Kidney capillary endothelial cell (primary cell): ENCODE data around the gene VPS25.
"Not testable (repeated sequence)": the region's sequence is repeated elsewhere in the genome, so short reads cannot be mapped to it uniquely, and the experiment has no call there.

Experiments used
- DNase-seq: peaks from one replicate; pipeline ENCODE4 v3.0.0-alpha.2; 2018; ENCODE audit warnings: low spot score

VPS25 gene

DNA sequence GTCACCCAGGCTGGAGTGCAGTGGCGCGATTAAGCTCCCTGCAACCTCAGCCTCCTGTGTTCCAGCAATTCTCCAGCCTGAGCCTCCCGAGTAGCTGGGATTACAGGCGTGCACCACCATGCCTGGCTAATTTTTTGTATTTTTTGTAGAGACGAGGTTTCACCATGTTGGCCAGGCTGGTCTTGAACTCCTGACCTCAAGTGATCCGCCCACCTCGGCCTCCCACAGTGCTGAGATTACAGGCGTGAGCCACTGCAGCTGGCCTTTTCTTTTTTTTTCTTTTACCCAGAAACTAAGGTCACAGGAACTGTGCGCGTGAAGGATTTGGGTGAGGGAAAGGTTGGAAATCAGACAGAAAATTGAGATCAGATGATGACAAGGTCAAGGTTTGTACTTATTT is 3.3 kb upstream of the VPS25 start:
- DNase-seq: not testable (repeated sequence)

DNA sequence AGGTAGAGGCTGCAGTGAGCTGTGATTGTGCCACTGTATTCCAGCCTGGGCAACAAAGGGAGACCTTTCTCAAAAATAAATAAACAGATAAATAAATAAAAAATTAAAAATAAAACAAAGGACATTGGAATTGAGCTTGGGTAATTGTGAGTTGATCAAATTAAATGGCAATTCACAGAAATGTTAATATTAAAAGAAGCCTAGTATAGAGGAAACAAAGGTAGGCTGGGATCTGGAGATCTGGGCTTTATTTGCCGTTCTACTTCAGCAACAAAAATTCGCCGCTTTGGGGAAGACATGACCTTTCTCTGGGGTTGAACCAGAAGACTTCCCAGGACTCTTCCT is 332 bp upstream of the VPS25 start:
- no peak for DNase-seq

DNA sequence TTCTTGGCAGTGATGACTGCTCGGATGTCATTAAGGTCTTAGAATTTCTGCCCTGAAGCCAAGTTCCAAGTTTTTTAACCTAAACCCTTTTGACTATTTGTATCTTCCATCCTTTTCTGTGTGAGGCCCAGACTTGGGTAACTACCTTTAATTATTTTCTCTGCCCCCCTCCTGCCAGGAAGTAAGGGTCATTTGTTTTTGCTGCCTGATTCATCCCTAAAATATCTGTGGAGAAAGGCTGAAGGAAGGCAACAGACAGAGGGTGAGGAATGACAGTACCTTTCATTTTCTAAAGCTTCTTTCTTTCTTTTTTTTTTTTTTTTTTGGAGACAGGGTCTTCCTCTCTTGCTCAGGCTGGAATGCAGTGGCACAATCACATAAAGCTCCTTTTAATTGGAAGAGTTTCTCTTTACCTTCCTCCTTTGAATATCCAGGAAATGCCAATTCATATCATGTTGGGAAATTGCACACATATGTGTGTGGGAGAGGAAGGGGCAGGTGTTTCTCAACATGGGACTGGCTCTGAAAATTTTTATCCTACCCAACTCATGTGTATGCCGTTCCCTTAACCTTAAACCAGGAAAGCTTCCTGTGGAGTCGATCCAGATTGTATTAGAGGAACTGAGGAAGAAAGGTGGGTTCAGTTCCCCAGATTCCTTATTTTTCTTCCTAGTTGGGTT is 957 bp downstream of the VPS25 start:
- DNase-seq: peak; percentile 52

DNA sequence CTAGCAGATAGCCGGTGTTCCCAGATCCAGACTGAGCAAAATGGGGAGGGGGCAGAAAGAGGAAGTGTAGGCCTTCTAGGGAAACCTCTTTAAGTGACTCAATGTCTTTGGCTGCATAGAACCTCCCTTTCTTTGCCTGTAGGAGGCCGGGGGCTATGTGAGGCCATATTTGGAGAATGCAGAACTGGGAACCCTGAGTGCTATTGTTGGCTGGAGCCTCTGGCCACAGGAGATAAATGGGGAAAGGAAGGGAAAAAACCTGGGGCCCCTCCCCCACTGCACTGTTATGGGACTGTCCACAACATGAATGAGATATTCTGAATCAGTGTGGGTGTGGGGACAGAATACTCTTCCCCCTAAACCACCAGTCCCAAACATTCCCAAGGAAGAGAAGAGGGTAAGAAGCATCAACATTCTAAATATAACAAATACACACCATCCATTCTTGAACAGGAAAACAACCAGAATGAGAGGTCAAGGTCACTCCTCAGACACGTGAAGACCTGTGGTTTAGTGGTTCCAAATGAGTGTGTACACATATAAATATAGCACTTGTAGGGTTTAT is 2.4 kb downstream of the VPS25 start:
- no peak for DNase-seq

DNA sequence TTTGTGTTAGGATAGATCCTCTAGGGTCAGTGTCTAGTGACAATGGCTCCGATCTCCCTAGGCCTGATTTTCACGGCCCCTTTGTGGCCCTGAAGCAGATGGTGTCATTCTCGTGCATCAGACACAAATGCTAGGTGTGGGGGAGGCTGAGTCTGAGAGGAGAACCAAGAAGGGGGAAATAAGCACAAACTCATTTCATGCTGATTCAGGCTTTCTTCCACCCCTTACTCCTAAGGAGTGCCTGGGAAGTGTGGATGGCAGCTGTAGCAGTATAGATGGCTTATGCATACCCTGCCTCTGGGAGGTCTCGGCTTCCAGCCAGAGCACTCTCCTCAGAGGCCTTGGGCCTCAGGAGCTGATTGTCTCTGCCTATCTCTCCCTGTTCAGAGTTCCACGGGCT is 5.3 kb downstream of the VPS25 start:
- no peak for DNase-seq

DNA sequence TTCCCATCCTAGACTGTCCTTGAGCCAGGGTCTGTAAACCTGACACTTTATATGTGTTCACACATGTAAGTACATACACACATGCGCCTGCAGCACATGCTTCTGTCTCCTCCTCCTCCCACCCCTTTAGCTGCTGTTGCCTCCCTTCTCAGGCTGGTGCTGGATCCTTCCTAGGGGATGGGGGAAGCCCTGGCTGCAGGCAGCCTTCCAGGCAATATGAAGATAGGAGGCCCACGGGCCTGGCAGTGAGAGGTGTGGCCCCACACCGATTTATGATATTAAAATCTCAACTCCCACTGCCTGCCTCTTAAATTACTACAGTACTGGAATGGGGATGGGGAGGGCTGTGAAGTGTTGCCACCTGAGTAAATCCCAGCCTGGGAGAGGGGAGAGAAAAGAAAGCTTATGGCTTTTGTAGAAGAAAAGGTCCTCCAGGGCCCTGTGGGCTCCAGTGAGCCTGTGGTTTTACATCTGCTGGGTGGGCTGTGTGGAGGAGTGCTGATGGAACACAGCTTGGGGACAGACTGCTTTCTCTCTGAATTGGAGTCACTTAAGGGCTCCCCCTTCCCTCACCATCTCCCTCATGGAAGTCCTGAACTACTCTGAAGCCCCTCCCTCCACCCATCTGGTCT is 6.2 kb downstream of the VPS25 start:
- no peak for DNase-seq

DNA sequence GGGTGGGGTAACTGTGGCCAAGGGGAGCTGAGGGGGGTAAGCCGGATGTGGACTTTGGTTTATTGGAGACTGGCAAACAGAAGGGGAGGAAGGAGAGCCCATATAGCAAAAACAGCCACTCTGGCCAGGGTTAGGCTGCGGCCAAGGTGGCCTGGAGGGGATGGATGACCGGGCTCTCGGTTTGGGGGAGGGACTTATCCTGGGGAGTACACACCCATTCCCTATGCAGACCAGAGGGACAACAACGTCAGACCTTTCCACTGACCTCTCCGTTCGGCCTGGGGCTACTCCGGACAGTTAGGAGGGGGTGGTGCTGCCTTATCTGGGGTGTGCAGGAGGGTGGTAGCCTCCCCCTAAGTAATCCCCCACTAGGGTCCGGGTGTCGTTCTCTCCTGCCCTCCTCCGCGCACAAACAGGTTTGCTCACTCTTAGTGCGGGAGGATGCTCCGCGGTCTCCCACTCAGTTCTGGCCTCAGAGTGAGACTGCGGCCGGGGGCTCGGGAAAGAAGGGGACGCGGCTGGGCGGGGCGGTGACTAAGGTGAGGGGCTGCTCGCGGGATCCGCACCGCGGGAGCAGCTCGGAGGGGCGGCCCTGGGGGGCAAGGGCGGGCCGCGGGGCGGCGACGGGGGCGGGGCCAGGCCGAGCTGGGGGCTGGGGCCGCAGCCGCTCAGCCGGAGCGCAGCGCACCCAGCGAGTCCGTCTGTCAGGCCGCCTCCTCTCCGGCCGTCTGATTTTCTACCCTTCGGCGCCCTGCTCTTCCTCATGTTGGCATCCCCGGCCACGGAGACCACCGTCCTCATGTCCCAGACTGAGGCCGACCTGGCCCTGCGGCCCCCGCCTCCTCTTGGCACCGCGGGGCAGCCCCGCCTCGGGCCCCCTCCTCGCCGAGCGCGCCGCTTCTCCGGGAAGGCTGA is 6.9 kb downstream of the VPS25 start, which contains the start of gene WNK4:
TSS of gene WNK4 (plus strand) at position 675 of the 915 bp plus-strand sequence. CDS start at position 764, 89 bp downstream.
- DNase-seq: no peak

DNA sequence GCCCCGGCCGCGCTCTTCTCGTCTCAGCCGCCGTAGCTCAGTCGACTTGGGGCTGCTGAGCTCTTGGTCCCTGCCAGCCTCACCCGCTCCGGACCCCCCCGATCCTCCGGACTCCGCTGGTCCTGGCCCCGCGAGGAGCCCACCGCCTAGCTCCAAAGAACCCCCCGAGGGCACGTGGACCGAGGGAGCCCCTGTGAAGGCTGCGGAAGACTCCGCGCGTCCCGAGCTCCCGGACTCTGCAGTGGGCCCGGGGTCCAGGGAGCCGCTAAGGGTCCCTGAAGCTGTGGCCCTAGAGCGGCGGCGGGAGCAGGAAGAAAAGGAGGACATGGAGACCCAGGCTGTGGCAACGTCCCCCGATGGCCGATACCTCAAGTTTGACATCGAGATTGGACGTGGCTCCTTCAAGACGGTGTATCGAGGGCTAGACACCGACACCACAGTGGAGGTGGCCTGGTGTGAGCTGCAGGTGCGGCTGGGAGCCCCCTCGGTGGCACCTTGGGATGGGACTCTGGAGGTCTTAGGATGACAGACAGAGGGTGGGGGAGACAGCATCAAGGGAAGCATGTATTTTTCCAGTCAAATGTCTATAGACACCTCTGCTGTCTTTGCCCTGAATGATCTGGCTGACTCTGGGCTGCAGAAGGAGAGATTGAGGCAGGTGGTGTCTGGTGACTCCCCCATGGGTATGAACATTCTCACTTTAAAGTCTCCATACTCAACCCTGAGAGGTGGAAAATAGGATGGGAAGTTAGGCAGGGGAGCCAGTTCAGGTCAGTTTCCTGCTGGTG is 7.8 kb downstream of the VPS25 start:
- DNase-seq: no peak

DNA sequence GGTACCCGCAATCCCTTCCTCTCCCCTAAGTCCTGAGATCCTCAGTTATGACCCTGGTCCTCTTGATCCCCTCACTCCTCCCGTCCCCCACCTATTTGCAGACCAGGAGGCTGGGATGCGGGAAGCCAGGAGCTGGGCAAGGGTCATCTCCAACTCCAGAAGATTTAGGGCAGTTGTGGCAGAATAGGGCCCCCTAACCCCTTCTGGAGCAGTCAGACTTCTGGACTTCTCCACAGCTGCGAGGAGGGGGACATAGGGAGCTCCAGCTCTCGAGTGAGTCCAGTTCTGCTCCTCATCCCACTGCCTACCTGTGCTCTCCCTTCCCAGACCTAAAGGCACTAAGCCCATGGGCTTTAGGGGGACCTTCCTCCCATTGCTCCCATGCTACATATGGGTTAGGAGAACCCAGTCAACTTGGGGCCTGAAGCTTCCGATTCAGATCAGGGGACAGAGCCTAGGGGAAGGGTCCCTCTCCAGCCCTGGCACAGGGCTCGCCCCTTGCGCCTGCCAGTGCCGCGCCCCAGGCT is 8.5 kb downstream of the VPS25 start:
- DNase-seq: no peak

DNA sequence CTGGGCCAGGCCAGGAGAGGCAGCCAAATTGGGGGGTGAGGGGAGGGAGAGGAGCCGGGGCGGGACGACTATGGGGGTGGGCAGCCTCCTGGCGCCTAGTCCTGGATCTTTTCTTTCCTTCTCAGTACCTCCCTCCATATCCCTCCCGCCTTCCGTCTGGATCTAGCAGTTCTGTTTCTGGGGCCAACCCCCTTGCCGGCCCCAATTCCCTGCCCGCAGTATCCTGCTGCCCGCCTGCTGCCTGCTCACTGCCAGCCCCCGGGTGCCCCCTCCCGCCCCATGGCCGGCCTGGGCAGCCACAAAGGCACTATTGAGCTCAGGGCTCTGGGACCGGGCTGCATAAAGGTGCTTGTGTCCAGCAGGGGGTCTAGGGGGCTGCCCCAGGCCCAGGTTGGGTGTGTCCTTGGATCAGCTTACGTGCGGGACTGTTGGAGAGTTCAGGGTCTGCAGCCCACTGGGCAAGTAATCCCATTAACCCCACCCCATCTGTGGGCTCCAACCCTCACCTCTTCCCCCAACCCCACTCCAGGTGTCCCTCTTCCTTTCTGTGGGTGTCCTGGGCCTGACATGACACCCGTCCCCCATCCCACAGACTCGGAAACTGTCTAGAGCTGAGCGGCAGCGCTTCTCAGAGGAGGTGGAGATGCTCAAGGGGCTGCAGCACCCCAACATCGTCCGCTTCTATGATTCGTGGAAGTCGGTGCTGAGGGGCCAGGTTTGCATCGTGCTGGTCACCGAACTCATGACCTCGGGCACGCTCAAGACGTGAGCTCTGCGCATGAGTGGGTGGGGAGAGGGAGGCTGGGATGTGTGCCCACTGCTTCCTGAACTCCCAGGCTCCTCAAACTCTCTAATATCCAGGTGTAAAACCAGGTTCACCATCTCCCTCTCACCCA is 9.2 kb downstream of the VPS25 start:
- DNase-seq: no peak

DNA sequence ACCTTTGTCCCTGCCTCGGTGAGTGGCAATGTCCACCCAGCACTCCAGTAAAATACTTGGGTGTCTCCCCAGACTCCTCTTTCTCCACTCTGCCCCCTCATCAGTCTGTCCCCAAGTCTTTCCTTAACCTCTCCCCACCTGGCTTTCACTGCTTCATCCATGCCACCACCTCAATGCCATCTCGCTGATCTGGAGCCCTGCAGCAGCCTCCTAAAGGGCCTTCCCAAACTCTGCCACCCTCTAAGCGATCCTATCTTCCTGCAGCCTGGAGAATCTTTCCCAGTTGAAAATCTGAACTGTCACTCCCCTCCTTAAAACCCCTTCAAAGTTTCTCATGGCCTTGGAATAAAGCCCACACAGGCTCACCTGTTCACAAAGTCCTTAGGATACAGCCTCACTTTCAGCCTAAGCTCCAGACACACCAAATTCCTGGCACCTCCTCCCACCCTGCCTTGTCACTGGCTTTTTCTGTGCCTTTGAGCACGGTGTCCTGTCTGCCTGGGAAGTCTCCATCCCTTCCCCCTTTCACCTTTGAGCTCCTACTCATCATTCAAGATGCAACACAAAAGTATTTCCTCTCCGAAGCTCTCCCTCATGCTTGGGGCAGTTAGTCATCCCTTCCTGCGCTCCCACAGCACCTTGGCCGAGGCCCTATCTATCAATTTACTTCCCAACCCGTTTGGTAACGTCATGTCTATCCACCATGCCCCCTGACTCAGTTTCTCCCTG is 10.0 kb downstream of the VPS25 start:
- DNase-seq: peak; percentile 81

DNA sequence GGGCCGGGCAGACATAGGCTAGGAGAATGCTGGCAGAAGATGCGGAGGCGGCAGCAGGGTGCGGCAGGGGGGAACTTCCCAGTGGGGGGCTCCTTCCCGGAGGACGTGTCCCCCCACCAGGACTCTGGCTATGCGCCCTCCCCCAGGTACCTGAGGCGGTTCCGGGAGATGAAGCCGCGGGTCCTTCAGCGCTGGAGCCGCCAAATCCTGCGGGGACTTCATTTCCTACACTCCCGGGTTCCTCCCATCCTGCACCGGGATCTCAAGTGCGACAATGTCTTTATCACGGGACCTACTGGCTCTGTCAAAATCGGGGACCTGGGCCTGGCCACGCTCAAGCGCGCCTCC is 10.5 kb downstream of the VPS25 start:
- DNase-seq: no peak

DNA sequence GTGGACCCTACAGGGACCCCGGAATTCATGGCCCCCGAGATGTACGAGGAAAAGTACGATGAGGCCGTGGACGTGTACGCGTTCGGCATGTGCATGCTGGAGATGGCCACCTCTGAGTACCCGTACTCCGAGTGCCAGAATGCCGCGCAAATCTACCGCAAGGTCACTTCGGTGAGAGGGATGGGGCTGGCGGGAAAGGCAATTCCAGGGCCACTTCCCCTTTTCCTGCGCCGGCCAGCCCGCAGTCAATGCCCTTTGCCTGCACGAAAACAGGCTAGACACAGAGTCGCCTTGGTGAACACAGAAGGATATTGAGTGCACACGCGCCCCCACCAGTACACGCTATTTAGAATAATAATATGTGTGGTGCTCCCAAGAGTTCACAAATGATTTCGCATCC is 11.2 kb downstream of the VPS25 start:
- DNase-seq: peak; percentile 52

DNA sequence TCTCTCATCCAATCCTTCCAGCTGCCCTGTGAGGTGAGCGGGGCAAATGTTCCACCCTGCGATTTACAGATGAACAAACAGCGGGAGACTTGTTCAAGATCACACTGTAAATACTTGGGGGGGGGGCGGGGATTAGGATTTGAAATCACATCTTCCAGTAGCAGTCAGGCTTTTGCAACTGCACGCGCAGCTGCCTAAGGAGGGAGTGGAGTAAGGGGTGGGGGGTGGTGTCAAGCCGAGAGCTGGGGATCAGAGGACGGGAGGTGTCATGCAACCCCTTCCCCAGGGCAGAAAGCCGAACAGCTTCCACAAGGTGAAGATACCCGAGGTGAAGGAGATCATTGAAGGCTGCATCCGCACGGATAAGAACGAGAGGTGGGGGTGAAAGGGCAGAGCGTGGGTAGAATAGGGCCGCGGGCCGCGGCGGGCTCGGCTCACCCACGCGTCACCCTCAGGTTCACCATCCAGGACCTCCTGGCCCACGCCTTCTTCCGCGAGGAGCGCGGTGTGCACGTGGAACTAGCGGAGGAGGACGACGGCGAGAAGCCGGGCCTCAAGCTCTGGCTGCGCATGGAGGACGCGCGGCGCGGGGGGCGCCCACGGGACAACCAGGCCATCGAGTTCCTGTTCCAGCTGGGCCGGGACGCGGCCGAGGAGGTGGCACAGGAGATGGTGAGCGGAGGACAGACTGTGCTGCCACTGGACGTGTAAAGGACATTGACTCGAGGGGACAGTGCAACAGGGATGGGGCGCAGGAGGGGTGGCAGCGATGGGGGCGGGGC is 11.8 kb downstream of the VPS25 start:
- no peak for DNase-seq

DNA sequence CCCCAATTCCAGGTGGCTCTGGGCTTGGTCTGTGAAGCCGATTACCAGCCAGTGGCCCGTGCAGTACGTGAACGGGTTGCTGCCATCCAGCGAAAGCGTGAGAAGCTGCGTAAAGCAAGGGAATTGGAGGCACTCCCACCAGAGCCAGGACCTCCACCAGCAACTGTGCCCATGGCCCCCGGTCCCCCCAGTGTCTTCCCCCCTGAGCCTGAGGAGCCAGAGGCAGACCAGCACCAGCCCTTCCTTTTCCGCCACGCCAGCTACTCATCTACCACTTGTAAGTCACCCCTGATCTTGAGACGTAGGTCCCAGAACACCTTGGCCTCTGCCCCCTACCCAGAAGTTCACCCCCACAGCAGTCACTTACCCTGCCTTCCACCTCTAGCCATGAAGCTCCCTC is 14.0 kb downstream of the VPS25 start:
- DNase-seq: no peak

DNA sequence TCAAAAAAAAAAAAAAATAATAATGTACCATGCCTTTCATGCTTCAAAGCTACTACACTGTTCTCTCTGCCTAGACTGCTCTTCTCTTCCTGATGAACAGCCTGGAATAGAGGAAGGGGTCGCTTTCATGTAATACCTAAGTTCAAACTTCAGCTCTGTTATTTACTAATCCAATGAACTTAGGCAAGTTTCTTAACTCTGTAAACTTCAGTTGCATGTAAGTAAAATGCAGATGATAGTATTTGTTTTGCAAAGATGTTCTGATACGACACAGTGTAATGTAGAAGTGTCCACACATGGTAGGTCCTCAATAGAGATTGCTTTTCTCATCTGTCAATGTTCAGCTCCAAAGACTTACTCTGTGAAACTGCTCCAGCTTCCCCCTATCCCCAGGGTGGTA is 18.7 kb downstream of the VPS25 start:
- DNase-seq: no peak

DNA sequence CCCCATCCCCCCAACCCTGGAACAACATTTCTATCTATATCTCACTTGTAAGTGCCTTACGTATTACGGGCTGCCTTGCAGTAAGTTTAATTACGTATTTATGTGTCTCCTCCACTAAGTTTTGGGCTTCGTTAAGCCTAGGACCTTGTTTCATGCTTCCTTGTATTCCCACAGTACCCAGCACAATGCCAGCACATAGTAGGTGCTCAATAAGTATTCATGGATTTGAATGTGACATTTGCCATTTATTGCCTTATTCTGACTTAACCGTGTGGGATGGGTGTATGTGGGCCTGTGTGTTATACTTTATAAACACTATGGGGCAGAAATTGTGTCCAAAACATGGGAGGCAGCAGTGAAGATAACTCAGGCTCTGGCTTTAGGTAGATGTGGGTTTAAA is 19.3 kb downstream of the VPS25 start:
- no peak for DNase-seq

DNA sequence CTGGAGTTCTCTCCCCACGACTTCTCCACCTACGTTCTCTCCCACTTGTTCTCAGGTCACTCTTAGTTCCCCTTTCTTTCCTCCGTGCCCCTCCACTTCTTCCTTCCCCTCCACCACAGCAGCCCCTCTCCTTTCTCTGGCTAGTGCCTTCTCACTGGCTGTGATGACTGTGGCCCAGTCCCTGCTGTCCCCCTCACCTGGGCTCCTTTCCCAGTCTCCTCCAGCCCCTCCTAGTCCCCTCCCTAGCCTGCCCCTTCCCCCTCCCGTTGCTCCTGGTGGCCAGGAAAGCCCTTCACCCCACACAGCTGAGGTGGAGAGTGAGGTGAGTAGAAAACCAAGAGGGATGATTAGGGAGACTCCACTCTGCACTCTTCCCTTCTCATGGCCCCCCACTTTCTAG is 21.8 kb downstream of the VPS25 start:
- no peak for DNase-seq

DNA sequence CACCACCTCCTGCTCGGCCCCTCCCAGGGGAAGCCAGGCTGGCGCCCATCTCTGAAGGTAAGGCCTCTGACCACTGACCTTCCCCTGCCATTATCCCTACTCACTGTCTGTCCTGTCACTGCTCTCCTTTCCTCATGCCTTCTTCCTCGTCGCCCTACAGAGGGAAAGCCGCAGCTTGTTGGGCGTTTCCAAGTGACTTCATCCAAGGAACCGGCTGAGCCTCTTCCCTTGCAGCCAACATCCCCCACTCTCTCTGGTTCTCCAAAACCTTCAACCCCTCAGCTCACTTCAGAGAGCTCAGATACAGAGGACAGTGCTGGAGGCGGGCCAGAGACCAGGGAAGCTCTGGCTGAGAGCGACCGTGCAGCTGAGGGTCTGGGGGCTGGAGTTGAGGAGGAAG is 22.2 kb downstream of the VPS25 start:
- no peak for DNase-seq
